HFF-Myc (cell line): ENCODE data around the gene EYA2.

ENCODE experiments used
- DNase-seq: peaks from one replicate; pipeline ENCODE4 v3.0.0-alpha.2; 2011; ENCODE audit warnings: low read depth; ENCODE audit errors: extremely low read depth
- H3K4me3 ChIP-seq: replicated peaks from 2 replicates; pipeline ENCODE4 v1.5.1; 2011; ENCODE audit warnings: low read depth, mild to moderate bottlenecking, control low read depth, low read length
- CTCF ChIP-seq: IDR thresholded peaks from 2 replicates; pipeline ENCODE4 v1.5.1; 2012; ENCODE audit warnings: mild to moderate bottlenecking, low read depth, low read length, control low read depth; ENCODE audit errors: missing control alignments

The EYA2 gene

GRCh38 chr20:47038566-47039560, 144.2 kb downstream of the EYA2 start:
- no peak for TF ChIP-seq CTCF
- H3K4me3 ChIP-seq: no peak overlapping the region
- DNase-seq: no peak

- no peak for DNase-seq
- no peak for TF ChIP-seq CTCF
- H3K4me3 ChIP-seq: no peak overlapping the region
Measured at GRCh38 chr20:47040506-47041125, 146.0 kb downstream of the EYA2 start.

GRCh38 chr20:47041396-47041899, 146.8 kb downstream of the EYA2 start:
- H3K4me3 ChIP-seq: no peak overlapping the region
- DNase-seq: no peak
- no peak for TF ChIP-seq CTCF

GRCh38 chr20:47042464-47042863, 147.8 kb downstream of the EYA2 start:
- TF ChIP-seq CTCF: no peak
- DNase-seq: no peak
- H3K4me3 ChIP-seq: no peak overlapping the region

GRCh38 chr20:47043086-47043485, 148.4 kb downstream of the EYA2 start:
- H3K4me3 ChIP-seq: no peak overlapping the region
- no peak for DNase-seq
- no peak for TF ChIP-seq CTCF

GRCh38 chr20:47044938-47045337, 150.3 kb downstream of the EYA2 start:
- DNase-seq: no peak
- no peak overlapping the region for H3K4me3 ChIP-seq
- no peak for TF ChIP-seq CTCF
